NCI-H1417 treated with DMSO at 0.1 percent for 48 hours (cell line): ENCODE measurements around the gene WDCP.
A peak's percentile ranks its signal among the peaks of the same experiment; 100 is the strongest.

ENCODE experiments used
- DNase-seq: peaks from one replicate; lab custom pipeline; 2025; lab: John Stamatoyannopoulos, UW

The WDCP gene

DNA sequence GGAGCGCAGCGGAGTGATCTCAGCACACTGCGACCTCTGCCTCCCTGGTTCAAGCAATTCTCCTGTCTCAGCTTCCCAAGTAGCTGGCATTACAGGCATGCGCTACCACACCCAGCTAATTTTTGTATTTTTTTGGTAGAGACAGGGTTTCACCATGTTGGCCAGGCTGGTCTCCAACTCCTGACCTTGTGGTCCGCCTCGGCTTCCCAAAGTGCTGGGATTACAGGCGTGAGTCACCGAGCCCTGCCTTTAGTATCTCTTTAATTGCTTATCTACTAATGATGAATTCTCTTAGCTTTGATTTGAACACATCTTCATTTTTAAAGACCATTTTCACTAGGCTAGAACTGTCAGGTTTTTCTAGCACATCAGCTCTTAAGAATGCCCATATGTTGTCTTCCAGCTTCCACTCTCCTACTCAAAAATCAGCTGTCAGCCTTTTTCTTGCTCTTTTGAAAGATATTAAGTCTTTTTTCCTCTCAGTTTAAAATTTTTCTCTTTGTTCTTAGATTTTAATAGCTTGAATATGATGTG, 53.4 kb downstream of the WDCP start:
- no peak for DNase-seq

- no peak for DNase-seq
Measured at GRCh38 chr2:23992931-23993330, 54.3 kb downstream of the WDCP start.

- peak; percentile 4 for DNase-seq
Measured at GRCh38 chr2:23988371-23988770, 58.8 kb downstream of the WDCP start.
